Erythroblast (primary cell): ENCODE results near the gene PER2.

Experiments used
- GATA1 ChIP-seq: IDR thresholded peaks from 2 replicates; pipeline ENCODE4 v1.6.1; 2011; ENCODE audit warnings: low read depth, mild to moderate bottlenecking, control low read depth, low read length, moderate library complexity
- POLR2A ChIP-seq: IDR thresholded peaks from 2 replicates; pipeline ENCODE4 v1.6.1; 2011; ENCODE audit warnings: mild to moderate bottlenecking, low read length

GRCh38 chr2:238224356-238225035, 63.9 kb downstream of the PER2 start:
- TF ChIP-seq POLR2A: no peak
- no peak for TF ChIP-seq GATA1
